Adipose tissue (tissue), 3 donors: Measurements from ENCODE around the gene GPR15. TPM values are rescaled to one million over a fixed set of nuclear protein-coding genes. Genes with fewer than 3 reads are reported as not detected.
"Not testable (repeated sequence)": the region's sequence is repeated elsewhere in the genome, so short reads cannot be mapped to it uniquely, and the experiment has no call there.

Experiments
- H3K27ac ChIP-seq: one replicate; pipeline ENCODE4 v1.5.1; 2013; ENCODE audit warnings: low read depth, low read length
- WGBS, 3 donors: extraction: QIAGEN DNeasy Blood & Tissue Kit; methylation state at CpG; one replicate each; pipeline ENCODE4 v1.1.7; 2013; 5-methylcytosine and 5-hydroxymethylcytosine counted together
- polyA plus RNA-seq, 3 donors: library from polyadenylated mRNA; stranded (reverse); fragments of 200-250 nt; gene quantifications; one replicate each; pipeline ENCODE4 v1.2.3, GENCODE V29; 2013
- donor health status: healthy with polysubstance abuse.
- donor health status: Bipolar disorder and iron deficiency.
- donor health status: healthy.

Gene GPR15
- polyA plus RNA-seq, 3 donors, result 0.25 to 0.30 TPM; not detected in 1

DNA sequence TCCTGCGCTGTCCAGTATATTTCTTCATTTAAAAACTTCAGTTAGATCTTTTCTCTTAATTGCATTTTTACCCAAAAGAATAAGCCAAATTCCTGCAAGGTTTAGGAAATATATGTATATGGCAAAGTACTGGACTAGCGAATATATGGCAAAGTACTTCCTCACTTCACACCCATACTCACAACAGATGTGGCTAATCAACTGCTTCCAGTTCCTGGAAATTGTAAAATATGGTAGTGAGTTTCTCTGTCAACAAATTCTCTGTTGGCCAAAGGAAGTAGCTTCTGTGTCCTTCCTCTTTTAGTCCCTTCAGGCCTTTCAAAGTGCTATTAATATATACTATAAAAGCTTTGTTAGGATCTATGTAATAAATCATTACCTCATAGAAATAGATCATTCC lies 22.0 kb downstream of the GPR15 start:
- 62 to 81% (median 68%) methylated on average over 2 of the region's 2 CpGs for WGBS, 3 donors
- no peak overlapping the region for H3K27ac ChIP-seq

DNA sequence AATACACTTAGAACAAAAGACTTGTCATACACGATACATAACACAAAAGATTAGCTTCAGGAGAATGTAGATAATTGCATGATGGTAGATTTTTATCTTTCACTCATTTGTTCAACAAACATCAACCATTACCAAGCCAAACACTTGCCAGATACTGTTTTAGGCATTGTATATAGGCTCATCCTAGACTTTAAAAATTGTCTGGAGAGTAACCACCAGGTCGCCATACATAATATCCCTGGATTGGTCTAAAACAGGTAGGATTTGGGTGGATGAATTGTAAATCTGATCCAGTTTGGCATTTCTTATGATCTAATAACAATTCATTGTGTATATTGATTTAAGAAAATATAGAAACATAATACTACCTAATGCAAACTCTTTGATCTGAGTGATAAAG lies 22.8 kb downstream of the GPR15 start:
- 84 to 89% (median 86%) methylated on average over 2 of the region's 2 CpGs for WGBS, 3 donors
- H3K27ac ChIP-seq, result no peak overlapping the region

DNA sequence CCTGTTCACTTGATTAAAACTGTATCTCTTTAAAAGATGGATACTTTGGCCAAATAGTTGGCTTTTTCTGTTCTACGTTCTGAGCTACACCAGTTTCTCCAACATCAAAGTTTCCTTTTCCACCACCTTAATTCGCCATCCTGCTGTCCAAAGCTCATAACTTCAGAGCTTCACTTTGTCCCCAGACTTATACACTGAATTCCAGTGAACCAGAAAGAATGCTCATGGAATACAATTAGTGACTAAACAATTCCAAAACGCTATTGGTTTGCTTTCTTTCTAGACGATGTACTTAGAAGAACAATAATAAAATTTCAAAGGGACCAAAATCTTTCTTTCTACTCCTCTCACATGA lies 23.2 kb downstream of the GPR15 start:
- WGBS, 3 donors, result 62 to 79% (median 78%) methylated on average over 4 of the region's 4 CpGs
- no peak overlapping the region for H3K27ac ChIP-seq

DNA sequence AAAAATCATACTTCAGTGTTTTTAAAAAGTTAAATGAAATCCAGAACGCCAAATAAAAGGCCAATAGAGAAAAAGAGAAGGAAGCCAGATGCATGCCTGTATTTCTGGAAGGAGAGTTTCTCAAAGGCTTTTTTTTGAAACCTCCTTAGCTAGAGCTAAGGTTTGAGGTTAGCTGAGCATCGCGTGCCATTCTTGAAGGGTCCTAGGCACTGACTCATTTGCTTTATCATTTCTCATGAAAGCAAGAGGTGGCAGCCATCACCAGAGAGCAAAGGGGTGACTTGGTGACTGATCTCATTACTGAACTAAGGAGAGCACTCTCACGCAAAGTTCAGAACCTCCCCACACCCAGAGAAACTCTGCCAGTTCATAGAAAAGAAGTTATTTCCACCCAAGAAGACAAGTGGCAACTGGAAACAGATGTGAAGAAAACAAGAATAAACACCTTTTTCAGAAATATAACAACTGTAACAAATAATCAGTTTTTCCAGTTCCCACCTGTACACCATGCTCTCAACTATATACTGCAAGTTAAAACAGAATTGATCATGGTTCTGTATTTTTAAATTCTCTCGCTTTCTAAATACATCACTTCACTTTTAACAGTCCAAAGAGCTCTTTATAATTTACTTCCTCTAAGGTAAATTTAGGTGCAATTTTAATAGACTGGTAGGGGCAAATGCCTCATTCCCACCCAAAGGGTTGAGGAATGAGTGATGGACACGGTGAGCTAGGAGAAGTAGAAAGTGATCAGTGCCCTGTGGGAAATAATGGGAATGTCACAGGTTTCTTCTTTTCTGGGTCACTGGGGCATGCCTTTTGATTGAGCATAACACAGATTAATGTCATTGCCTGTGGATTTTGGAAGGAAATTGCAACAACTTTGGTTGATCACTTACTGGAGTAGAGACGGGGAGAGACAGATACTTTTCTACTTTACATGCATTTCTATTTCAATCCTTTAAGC lies 24.7 kb downstream of the GPR15 start:
- H3K27ac ChIP-seq, result no peak overlapping the region
- 61 to 79% (median 66%) methylated on average over 7 of the region's 7 CpGs for WGBS, 3 donors

DNA sequence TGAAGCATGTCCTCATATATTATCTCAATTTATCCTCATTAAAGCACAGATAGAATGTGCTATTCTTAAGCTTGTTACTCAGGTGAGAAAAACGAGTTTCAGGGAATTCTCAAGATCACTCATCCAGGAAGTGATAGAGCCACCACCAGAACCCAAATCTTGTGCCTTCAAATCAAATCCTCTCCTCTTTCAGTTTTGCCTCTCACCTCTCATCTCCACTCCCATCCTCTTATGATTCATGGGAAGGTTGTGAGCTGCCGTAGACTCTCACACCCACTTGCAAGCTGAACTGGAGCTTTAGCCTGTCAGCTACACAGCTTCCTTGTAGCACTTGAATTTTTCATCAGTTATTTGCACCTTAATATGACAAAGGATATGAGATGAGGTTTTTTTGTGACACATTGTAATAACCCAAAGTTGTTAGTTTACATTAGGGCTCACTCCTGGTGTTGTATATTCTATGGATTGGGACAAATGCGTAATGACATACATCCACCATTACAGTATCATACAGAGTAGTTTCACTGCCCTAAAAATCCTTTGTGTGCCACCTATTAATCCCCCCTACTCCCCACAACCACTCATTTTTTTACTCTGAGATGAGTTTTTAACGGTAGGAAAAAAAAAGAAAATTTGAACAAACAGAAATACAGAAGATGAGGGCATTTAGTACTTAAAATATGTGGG lies 25.7 kb downstream of the GPR15 start:
- WGBS, 3 donors, result 65 to 72% (median 68%) methylated on average over 4 of the region's 4 CpGs
- H3K27ac ChIP-seq, result no peak overlapping the region

DNA sequence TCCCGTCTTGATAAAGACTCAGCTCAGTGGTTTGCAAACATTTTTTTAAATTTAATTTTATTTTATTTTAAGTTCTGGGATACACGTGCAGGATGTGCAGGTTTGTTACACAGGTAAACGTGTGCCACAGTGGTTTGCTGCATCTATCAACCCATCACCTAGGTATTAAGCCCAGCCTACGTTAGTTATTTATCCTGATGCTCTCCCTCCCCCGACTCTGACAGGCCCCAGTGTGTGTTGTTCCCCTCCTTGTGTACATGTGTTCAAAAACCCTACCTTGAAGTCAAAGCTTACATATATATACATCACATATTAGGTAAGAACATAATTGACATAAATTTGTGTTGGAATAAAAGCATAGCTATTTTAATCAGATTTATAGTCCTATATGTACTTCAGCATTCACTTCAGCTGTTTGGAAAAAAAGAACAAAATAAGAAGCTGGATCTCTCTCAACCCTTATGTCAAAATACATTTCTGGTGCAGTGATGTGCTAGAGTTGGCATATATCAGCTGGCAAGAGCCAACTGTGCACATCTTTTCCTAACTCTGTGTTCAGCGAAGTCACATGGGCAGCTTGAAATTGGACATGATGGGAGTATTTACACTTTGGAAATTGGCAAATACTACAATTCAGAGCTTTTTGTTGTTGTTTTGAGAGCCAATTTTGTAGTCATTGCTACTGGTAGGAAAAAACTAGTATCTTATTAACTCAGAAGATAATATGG lies 26.5 kb downstream of the GPR15 start:
- no peak overlapping the region for H3K27ac ChIP-seq
- 63 to 78% (median 73%) methylated on average over 6 of the region's 6 CpGs for WGBS, 3 donors

DNA sequence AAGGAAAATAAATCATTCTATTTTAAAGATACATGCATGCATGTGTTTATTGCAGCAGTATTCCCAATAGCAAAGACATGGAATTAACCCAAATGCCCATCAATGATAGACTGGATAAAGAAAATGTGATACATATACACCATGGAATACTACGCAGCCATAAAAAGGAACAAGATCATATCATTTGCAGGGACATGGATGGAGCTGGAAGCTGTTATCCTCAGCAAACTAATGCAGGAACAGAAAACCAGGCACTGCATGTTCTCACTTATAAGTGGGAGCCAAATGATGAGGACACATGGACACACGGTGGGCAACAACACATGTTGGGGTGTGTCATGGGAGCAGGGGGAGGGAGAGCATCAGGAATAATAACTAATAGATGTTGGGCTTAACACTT lies 28.0 kb downstream of the GPR15 start:
- WGBS, 3 donors, result 96 to 100% (median 100%) methylated on average over 2 of the region's 2 CpGs
- not testable (repeated sequence) for H3K27ac ChIP-seq

DNA sequence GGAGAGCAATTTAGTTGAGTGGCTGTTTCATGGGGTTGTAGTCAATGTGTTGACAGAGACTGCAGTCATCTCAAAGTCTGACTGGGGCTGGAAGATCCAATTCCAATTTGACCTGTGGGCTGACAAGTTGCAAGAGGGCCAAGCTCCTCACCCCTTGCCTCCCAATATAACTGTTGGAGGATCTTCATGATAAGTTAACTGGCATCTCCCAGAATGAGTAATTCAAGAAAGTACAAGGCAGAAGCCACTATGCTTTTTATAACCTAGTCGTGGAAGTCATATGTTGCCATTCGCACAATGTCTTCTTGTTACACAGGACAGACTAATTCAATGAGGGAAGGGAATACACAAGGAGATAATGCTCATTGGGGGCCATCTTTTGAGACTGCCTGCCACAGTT lies 29.1 kb downstream of the GPR15 start:
- no peak overlapping the region for H3K27ac ChIP-seq
- 90 to 95% (median 94%) methylated on average over 2 of the region's 2 CpGs for WGBS, 3 donors

DNA sequence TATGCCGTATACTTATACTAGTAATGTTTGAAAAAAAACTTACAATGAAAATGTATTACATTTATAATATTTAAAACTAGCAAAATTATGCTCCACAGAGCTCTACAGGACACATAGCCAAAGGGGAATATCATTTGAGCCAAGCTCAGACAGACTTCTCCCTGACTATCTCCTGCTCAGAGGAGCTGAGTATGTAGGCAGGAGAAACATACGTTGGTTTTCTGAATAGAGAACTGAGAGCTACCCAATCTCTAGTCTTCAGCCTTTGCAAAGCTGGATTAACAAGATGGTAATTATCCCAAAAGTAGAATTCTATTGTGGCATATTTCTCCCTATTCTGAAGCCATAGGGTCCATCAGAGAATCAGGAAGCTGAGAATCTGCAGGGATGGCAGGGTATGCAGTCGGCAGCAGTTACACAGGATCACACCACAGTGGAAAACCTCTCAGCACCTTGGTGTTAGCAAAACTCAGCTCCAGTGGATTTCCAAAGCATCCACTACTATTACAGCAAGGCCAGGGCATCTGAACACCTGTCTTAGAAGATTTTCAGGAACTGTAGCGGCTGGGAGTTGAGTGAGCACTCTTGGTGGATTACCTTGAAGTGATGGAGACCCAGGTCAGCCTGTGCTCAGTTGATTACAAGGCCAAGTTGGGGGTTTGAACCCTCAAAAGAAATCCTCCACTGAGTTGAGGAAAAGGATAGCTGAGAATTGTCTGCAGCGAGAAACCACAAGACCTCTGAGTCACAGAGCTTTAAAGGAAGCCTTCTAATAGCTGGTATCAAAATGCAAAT lies 30.1 kb downstream of the GPR15 start:
- H3K27ac ChIP-seq, result no peak overlapping the region
- 76 to 84% (median 79%) methylated on average over 5 of the region's 5 CpGs for WGBS, 3 donors

DNA sequence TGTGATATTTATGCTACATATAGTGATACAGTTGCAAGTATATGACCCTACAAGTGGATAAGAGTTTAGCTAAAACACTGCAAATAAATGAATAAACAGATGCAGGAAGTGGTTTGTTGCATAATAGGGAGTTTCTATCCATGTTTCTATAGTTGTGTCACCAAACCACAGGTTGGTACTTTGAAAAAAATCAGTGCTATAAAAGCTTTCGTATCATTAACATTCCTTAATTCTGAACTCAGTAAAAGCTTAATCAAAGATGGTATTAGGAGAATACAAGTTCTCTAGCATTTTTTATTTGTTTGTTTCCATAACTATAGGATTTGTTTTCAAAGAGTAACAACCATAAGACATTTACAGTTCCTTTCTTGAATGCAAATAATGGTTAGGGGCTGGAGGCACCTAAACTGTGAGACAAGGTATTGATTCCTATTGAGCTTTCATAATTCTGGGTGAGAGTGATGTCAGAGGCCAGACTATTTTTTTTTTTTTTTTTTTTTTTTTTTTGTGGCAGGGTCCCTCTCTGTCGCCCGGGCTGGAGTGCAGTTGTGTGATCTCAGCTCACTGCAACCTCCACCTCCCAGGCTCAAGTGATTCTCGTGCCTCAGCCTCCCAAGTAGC lies 32.0 kb downstream of the GPR15 start:
- 70 to 76% (median 76%) methylated on average over 4 of the region's 4 CpGs for WGBS, 3 donors
- no peak overlapping the region for H3K27ac ChIP-seq

DNA sequence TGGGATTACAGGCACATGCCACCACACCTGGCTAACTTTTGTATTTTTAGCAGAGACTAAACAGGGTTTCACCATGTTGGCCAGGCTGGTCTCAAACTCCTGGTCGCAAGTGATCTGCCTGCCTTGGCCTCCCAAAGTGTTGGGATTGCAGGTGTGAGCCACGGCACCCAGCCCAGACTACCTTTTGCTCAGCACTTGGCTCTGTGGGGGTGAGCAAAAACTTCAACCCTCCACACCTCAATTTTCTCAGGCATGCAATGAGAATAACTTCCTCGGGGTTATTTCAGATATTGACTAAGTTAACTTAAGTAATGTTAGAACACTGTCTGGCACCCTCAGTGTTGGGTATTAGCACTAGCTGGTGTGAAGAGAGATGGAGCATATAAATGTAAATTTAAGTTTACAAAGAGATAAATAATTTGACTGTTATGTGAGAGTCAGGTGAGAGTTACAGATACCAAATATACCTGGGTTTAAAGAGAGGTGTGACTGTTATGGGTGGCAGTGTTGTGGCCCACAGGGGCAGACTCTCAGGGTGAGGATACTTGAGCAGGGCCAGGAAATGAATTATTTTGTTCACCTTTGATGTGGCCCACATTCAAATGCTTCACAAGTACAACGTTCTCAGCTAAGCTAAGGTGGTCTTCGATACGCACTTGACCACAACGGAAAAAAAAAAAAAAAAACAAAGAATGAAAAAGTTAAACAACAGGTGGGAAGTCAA lies 32.7 kb downstream of the GPR15 start:
- no peak overlapping the region for H3K27ac ChIP-seq
- WGBS, 3 donors, result 62 to 85% (median 75%) methylated on average over 7 of the region's 7 CpGs

DNA sequence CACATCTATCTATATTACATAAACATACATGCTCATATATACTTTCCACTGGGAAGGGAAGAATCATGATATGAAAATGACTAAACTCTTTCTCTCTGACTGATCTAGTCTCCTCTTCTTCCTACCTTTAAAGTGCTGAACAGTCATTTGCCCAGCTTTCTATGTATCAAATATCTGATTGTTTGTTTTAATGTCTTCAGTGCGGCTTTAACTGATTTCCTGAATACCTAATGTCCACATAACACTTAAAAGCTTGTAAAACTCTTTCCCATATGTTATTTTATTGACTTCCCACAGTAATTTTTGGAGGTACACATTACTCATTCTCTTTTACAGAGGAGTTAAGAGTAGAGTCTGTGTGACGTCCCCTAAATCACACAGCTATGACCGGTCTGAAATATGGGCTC lies 33.5 kb downstream of the GPR15 start:
- no peak overlapping the region for H3K27ac ChIP-seq
- 39 to 64% (median 51%) methylated on average over 3 of the region's 3 CpGs for WGBS, 3 donors

DNA sequence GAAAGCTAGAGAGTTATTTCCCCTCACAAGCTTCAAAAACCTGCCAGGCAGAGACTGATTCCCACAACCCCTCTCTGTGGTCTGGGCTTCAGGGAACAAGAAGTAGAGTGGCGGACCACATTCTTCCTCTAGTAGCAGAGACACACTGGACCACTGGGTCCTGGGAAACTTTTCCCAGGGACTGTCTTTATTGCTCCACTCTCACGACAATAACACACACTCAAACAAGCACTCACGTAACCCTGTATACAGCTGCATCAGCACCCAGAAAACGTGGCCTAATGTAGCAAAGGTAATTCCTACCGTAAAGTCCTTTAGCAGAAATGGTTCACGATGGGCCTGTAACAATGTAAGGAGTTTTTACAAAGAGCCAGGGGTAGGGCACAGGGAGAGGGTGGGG lies 34.1 kb downstream of the GPR15 start:
- WGBS, 3 donors, result 78 to 82% (median 78%) methylated on average over 6 of the region's 6 CpGs
- H3K27ac ChIP-seq, result no peak overlapping the region

DNA sequence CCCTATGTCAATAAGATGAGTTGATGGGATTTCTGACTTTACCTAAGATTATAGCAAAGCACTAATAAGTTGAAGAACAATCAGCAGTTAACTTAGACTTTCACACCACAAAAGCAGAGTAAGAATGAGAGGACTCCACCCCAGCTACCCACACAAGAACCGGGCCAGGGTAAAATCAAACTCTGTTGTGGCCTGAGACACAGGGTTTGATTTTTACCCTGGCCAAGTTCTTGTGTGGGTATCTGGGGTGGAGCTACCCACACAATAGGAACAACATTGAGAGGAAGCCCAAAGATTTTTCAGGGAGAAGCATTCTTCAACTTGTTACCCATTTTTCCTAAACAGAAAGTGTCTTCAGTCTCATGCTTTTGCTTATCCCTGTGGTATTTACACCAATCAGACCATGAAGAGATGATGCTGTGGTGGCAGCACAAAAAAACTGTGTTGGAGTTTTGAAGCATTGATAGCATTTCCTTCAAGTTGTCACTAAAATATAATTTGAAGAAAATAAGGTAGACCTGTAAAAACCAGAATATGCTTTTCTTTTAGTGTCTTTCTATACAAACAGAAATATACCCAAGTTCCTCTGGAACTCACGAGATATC lies 36.0 kb downstream of the GPR15 start:
- WGBS, 3 donors, result 58 to 80% (median 77%) methylated on average over 2 of the region's 2 CpGs
- H3K27ac ChIP-seq, result no peak overlapping the region

DNA sequence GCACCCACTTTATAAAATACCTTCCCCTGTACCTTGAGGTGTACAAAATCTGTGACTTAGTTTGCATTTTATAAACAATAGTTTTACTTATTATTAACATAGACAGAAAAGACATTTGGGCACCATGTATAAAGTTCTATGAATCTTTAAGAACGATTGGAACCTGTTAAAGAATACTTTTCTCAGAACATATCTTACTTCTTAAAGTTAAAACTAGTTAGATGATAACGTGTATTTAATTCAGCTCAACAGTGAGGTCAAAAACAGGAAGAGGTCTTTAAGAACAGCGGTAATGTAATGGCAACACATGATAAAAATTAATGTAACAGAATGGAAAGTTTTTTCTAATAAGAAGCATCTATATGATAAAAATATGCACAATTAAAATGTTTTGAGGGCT lies 36.6 kb downstream of the GPR15 start:
- no peak overlapping the region for H3K27ac ChIP-seq
- WGBS, 3 donors, result 68 to 78% (median 68%) methylated on average over 3 of the region's 3 CpGs

DNA sequence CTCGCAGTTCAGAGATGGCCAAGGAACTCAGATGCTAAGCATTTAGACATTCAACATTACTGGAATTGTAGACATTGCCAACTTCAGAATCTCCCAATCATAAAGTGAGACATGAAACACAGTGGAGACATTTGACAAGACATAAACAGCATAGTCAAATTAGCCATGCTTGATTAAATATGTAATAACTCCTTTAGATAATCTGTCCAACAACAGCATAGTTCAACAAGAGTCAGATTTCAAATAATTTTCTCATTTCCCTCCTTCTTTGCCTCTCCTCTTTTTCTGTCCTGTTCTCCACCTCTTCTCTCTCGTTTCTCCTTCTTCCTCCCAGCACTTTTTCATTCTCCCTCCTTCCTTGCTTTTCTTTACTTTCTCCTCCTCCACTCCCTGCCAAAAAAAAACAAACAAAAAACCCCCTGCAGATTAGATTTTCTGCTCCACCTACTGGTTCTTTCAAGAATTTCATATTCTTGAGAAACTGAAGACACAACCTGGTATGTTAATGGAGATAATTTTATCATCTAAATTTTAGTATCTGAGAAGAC lies 41.5 kb downstream of the GPR15 start:
- no peak overlapping the region for H3K27ac ChIP-seq
- 34 to 43% (median 37%) methylated on average over 2 of the region's 2 CpGs for WGBS, 3 donors

DNA sequence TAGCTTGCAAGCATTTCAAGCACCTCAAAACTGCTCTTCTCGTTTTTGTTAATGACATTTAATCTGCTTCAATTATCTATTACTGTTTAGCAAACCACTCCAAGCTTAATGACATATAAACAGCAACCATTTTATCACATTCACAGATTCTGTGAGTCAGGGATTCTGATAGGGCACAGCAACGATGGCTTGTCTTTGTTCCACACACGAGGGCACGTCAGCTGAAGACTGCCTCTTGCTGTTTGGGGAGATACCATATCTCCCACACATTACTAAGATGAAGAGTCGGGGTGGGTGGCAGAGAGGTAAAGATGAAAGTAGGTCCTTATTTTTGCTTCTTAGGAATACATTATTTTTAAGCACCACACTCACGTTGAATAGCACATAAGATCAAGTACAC lies 42.4 kb downstream of the GPR15 start:
- H3K27ac ChIP-seq, result no peak overlapping the region
- WGBS, 3 donors, result 72 to 82% (median 77%) methylated on average over 6 of the region's 6 CpGs
